HEK293 (cell line): ENCODE measurements around the gene ASL.

Source experiments
- CTCF ChIP-seq: fragments of 450-650 bp; formaldehyde crosslinking; IDR thresholded peaks from 2 replicates; pipeline ENCODE4 v1.5.1; 2016; ENCODE audit warnings: missing biosample characterization, missing genetic modification characterization
- ELK4 ChIP-seq: IDR thresholded peaks from 2 replicates; pipeline ENCODE4 v1.6.1; 2011; ENCODE audit warnings: mild to moderate bottlenecking, low read depth, low read length, borderline replicate concordance
- GLI4 ChIP-seq: fragments of 450-650 bp; formaldehyde crosslinking; IDR thresholded peaks from 2 replicates; pipeline ENCODE4 v1.5.1; 2016; ENCODE audit warnings: missing biosample characterization, missing genetic modification characterization
- PRDM4 ChIP-seq: fragments of 450-650 bp; formaldehyde crosslinking; IDR thresholded peaks from 2 replicates; pipeline ENCODE4 v1.5.1; 2017; ENCODE audit warnings: missing biosample characterization, missing genetic modification characterization
- ZNF184 ChIP-seq: fragments of 450-650 bp; IDR thresholded peaks from 2 replicates; pipeline ENCODE4 v1.5.1; 2018; ENCODE audit warnings: missing biosample characterization, mild to moderate bottlenecking, missing genetic modification characterization
- ZNF211 ChIP-seq: fragments of 450-650 bp; formaldehyde crosslinking; IDR thresholded peaks from 2 replicates; pipeline ENCODE4 v1.5.1; 2016; ENCODE audit warnings: low read depth, missing biosample characterization, missing genetic modification characterization
- ZNF398 ChIP-seq: fragments of 450-650 bp; formaldehyde crosslinking; IDR thresholded peaks from 2 replicates; pipeline ENCODE4 v1.5.1; 2017; ENCODE audit warnings: missing biosample characterization, missing genetic modification characterization
- ZNF558 ChIP-seq: fragments of 450-650 bp; formaldehyde crosslinking; IDR thresholded peaks from 2 replicates; pipeline ENCODE4 v1.5.1; 2016; ENCODE audit warnings: missing biosample characterization, missing genetic modification characterization

GRCh38 chr7:66070222-66070621, 5.4 kb upstream of the ASL start:
- TF ChIP-seq PRDM4 (tag by site-specific recombination) (no peak), CTCF (tag by site-specific recombination) (no peak), ZNF558 (tag by site-specific recombination) (no peak), GLI4 (no peak), ELK4 (no peak), ZNF398 (tag by site-specific recombination) (no peak), ZNF211 (tag by site-specific recombination) (no peak), ZNF184 (no peak)
